HG03460 (cell line): ENCODE data around the gene ABCF1.
"Not testable (repeated sequence)": the region's sequence is repeated elsewhere in the genome, so short reads cannot be mapped to it uniquely, and the experiment has no call there.

ENCODE experiments used
- ATAC-seq: cut with Tn5 transposase; IDR thresholded peaks from one replicate; pipeline ENCODE4 v1.9.1; 2021; ENCODE audit not compliant: unreplicated experiment

Gene ABCF1

GRCh38 chr6:30571075-30571761, at the start of gene ABCF1:
Gene ABCF1, plus strand, starts transcription at chr6:30571442. Its CDS starts 46 bp downstream, at chr6:30571488.
- ATAC-seq: peak; percentile 92

- not testable (repeated sequence) for ATAC-seq
Observed at GRCh38 chr6:30521952-30522351, 49.3 kb upstream of the ABCF1 start.

- not testable (repeated sequence) for ATAC-seq
Observed at GRCh38 chr6:30526444-30526843, 44.8 kb upstream of the ABCF1 start.

- not testable (repeated sequence) for ATAC-seq
Observed at GRCh38 chr6:30529349-30529875, 41.8 kb upstream of the ABCF1 start.

- ATAC-seq: no peak
Observed at GRCh38 chr6:30530014-30530413, 41.2 kb upstream of the ABCF1 start.

GRCh38 chr6:30533460-30534294, 37.6 kb upstream of the ABCF1 start:
- ATAC-seq: no peak

GRCh38 chr6:30537931-30538330, 33.3 kb upstream of the ABCF1 start:
- ATAC-seq: no peak

GRCh38 chr6:30541515-30542403, 29.5 kb upstream of the ABCF1 start:
- ATAC-seq: no peak

GRCh38 chr6:30542404-30542725, 28.9 kb upstream of the ABCF1 start:
- no peak for ATAC-seq

- no peak for ATAC-seq
Observed at GRCh38 chr6:30542915-30543314, 28.3 kb upstream of the ABCF1 start.

GRCh38 chr6:30543821-30544220, 27.4 kb upstream of the ABCF1 start:
- no peak for ATAC-seq

GRCh38 chr6:30544666-30545272, 26.5 kb upstream of the ABCF1 start:
- no peak for ATAC-seq

- ATAC-seq: no peak
Observed at GRCh38 chr6:30547454-30547853, 23.8 kb upstream of the ABCF1 start.

- ATAC-seq: no peak
Observed at GRCh38 chr6:30548375-30548774, 22.9 kb upstream of the ABCF1 start.

- no peak for ATAC-seq
Observed at GRCh38 chr6:30554404-30554803, 16.8 kb upstream of the ABCF1 start.

GRCh38 chr6:30554962-30555815, 16.1 kb upstream of the ABCF1 start:
- no peak for ATAC-seq

GRCh38 chr6:30555816-30556065, 15.5 kb upstream of the ABCF1 start:
- ATAC-seq: no peak

GRCh38 chr6:30556066-30556905, 15.0 kb upstream of the ABCF1 start, which contains the start of gene GNL1:
Gene GNL1, minus strand, starts transcription at chr6:30556489. Its CDS starts 286 bp downstream, at chr6:30556203.
- peak; percentile 71 for ATAC-seq
